ENCODE measurements around the gene C15orf39.

Gene C15orf39

GRCh38 chr15:75197062-75197630, 4.5 kb upstream of the C15orf39 start:
- no peak overlapping the region for H3K4me3 ChIP-seq

GRCh38 chr15:75198560-75199356, 2.9 kb upstream of the C15orf39 start:
- H3K9me3 ChIP-seq (ENCODE audit: low read depth, low read length) = no peaks in the 10 kb centered on the region
- no peak for DNase-seq (ENCODE audit: low read depth, low spot score)
- no peak overlapping the region for H3K27ac ChIP-seq
- no peaks in the 10 kb centered on the region for H3K36me3 ChIP-seq (ENCODE audit: insufficient read depth, low read length)
- H3K9ac ChIP-seq (ENCODE audit: insufficient read length) = no peak overlapping the region
- no peak for TF ChIP-seq EZH2 (IDR thresholded peaks at IDR 0.05)
- TF ChIP-seq POLR2AphosphoS5 (IDR thresholded peaks at IDR 0.05; ENCODE audit: borderline replicate concordance, low read depth, low read length) = no peak
- TF ChIP-seq FOXP2 (optimal IDR thresholded peaks at IDR 0.05; ENCODE audit: control extremely low read depth, extremely low read length, insufficient read depth) = no peak
- H3K4me3 ChIP-seq = peak overlapping the region; percentile 9; the same call in 1 of the 2 replicates

More at GRCh38 chr15:75197062-75197630, 4.5 kb upstream of the C15orf39 start:
- no peaks in the 10 kb centered on the region for H3K36me3 ChIP-seq (ENCODE audit: insufficient read depth, low read length)
- no peak overlapping the region for H3K9ac ChIP-seq (ENCODE audit: insufficient read length)
- no peaks in the 10 kb centered on the region for H3K9me3 ChIP-seq (ENCODE audit: low read depth, low read length)
- DNase-seq (ENCODE audit: low read depth, low spot score) = no peak
- H3K27ac ChIP-seq = no peak overlapping the region
- TF ChIP-seq FOXP2 (optimal IDR thresholded peaks at IDR 0.05; ENCODE audit: control extremely low read depth, extremely low read length, insufficient read depth) = no peak
- TF ChIP-seq POLR2AphosphoS5 (IDR thresholded peaks at IDR 0.05; ENCODE audit: borderline replicate concordance, low read depth, low read length) = no peak
- no peak for TF ChIP-seq EZH2 (IDR thresholded peaks at IDR 0.05)

GRCh38 chr15:75199357-75199940, 2.2 kb upstream of the C15orf39 start:
- no peak for DNase-seq (ENCODE audit: low read depth, low spot score)
- H3K4me3 ChIP-seq = no peak overlapping the region

GRCh38 chr15:75200391-75200764, 1.3 kb upstream of the C15orf39 start:
- no peaks in the 10 kb centered on the region for H3K9me3 ChIP-seq (ENCODE audit: low read depth, low read length)
- H3K27ac ChIP-seq = no peak overlapping the region
- H3K9ac ChIP-seq (ENCODE audit: insufficient read length) = no peak overlapping the region
- TF ChIP-seq POLR2AphosphoS5 (IDR thresholded peaks at IDR 0.05; ENCODE audit: borderline replicate concordance, low read depth, low read length) = no peak
- TF ChIP-seq EZH2 (IDR thresholded peaks at IDR 0.05) = no peak
- TF ChIP-seq FOXP2 (optimal IDR thresholded peaks at IDR 0.05; ENCODE audit: control extremely low read depth, extremely low read length, insufficient read depth) = no peak
- DNase-seq (ENCODE audit: low read depth, low spot score) = no peak
- H3K36me3 ChIP-seq (ENCODE audit: insufficient read depth, low read length) = no peaks in the 10 kb centered on the region; the same call in 1 of the 2 replicates
- no peak overlapping the region for H3K4me3 ChIP-seq

More at GRCh38 chr15:75199357-75199940, 2.2 kb upstream of the C15orf39 start:
- Histone ChIP-seq H3K9me3 (ENCODE audit: low read depth, low read length) (no peaks in the 10 kb centered on the region), H3K27ac (no peak overlapping the region), H3K36me3 (ENCODE audit: insufficient read depth, low read length) (no peaks in the 10 kb centered on the region), H3K9ac (ENCODE audit: insufficient read length) (no peak overlapping the region)
- TF ChIP-seq EZH2 (IDR thresholded peaks at IDR 0.05) = no peak
- no peak for TF ChIP-seq FOXP2 (optimal IDR thresholded peaks at IDR 0.05; ENCODE audit: control extremely low read depth, extremely low read length, insufficient read depth)

GRCh38 chr15:75200765-75201615, 692 bp upstream of the C15orf39 start:
- Histone ChIP-seq H3K9me3 (ENCODE audit: low read depth, low read length) (no peaks in the 10 kb centered on the region), H3K27ac (no peak overlapping the region), H3K9ac (ENCODE audit: insufficient read length) (no peak overlapping the region), H3K36me3 (ENCODE audit: insufficient read depth, low read length) (peaks cover 2% of the 10 kb centered on the region; the same call in 1 of the 2 replicates), H3K4me3 (peak overlapping the region; percentile 94)
- no peak for DNase-seq (ENCODE audit: low read depth, low spot score)
- TF ChIP-seq EZH2 (IDR thresholded peaks at IDR 0.05) (no peak), POLR2AphosphoS5 (IDR thresholded peaks at IDR 0.05; ENCODE audit: borderline replicate concordance, low read depth, low read length) (no peak), FOXP2 (optimal IDR thresholded peaks at IDR 0.05; ENCODE audit: control extremely low read depth, extremely low read length, insufficient read depth) (no peak)

GRCh38 chr15:75202251-75203016, 752 bp downstream of the C15orf39 start:
- 0 out of 2 replicates have a peak overlapping the region, but pooled peaks have one; percentile 61 for H3K27ac ChIP-seq

More at GRCh38 chr15:75202251-75203016, 752 bp downstream of the C15orf39 start:
- Histone ChIP-seq H3K4me3 (peak overlapping the region; percentile 94), H3K9ac (ENCODE audit: insufficient read length) (peak overlapping the region; percentile 94), H3K36me3 (ENCODE audit: insufficient read depth, low read length) (peaks cover 15% of the 10 kb centered on the region; the same call in 1 of the 2 replicates), H3K9me3 (ENCODE audit: low read depth, low read length) (no peaks in the 10 kb centered on the region)
- no peak for DNase-seq (ENCODE audit: low read depth, low spot score)
- TF ChIP-seq POLR2AphosphoS5 (IDR thresholded peaks at IDR 0.05; ENCODE audit: borderline replicate concordance, low read depth, low read length) (no peak; the same call in 1 of the 2 replicates), EZH2 (IDR thresholded peaks at IDR 0.05) (no peak), FOXP2 (optimal IDR thresholded peaks at IDR 0.05; ENCODE audit: control extremely low read depth, extremely low read length, insufficient read depth) (no peak)

Measured in SK-N-MC (cell line).